ENCODE data around the gene RARRES2.
"Not testable (repeated sequence)": the region's sequence is repeated elsewhere in the genome, so short reads cannot be mapped to it uniquely, and the experiment has no call there.

The RARRES2 gene

GRCh38 chr7:150341263-150342120 is at the start of gene RARRES2:
RARRES2 (minus strand) TSS chr7:150341629; CDS start chr7:150340609, 1,020 bp downstream.
- no peak for DNase-seq

GRCh38 chr7:150390205-150390604 is 48.8 kb upstream of the RARRES2 start:
- DNase-seq: no peak

- no peak for DNase-seq
Measured at GRCh38 chr7:150389532-150389816, 48.0 kb upstream of the RARRES2 start.

- DNase-seq: no peak
Measured at GRCh38 chr7:150388709-150389531, 47.5 kb upstream of the RARRES2 start.

GRCh38 chr7:150388306-150388705 is 46.9 kb upstream of the RARRES2 start:
- DNase-seq: no peak

- not testable (repeated sequence) for DNase-seq
Measured at GRCh38 chr7:150385884-150386283, 44.5 kb upstream of the RARRES2 start.

- no peak for DNase-seq
Measured at GRCh38 chr7:150385302-150385723, 43.9 kb upstream of the RARRES2 start.

- DNase-seq: no peak
Measured at GRCh38 chr7:150384406-150385301, 43.2 kb upstream of the RARRES2 start.

GRCh38 chr7:150383710-150384397 is 42.4 kb upstream of the RARRES2 start:
- no peak for DNase-seq

GRCh38 chr7:150382844-150383225 is 41.4 kb upstream of the RARRES2 start:
- no peak for DNase-seq

- no peak for DNase-seq
Measured at GRCh38 chr7:150382123-150382843, 40.9 kb upstream of the RARRES2 start.

- DNase-seq: no peak
Measured at GRCh38 chr7:150381785-150382122, 40.3 kb upstream of the RARRES2 start.

GRCh38 chr7:150381096-150381495 is 39.7 kb upstream of the RARRES2 start:
- DNase-seq: no peak

GRCh38 chr7:150380463-150380862 is 39.0 kb upstream of the RARRES2 start:
- no peak for DNase-seq

- no peak for DNase-seq
Measured at GRCh38 chr7:150379441-150380379, 38.3 kb upstream of the RARRES2 start.

- peak; percentile 90 for DNase-seq
Measured at GRCh38 chr7:150378853-150379440, 37.5 kb upstream of the RARRES2 start, which contains the start of gene ZNF775. ZNF775 (plus strand) TSS chr7:150379330; CDS start chr7:150388471, 9,141 bp downstream.

- peak; percentile 45 for DNase-seq
Measured at GRCh38 chr7:150378115-150378852, 36.9 kb upstream of the RARRES2 start.

- no peak for DNase-seq
Measured at GRCh38 chr7:150377635-150378034, 36.2 kb upstream of the RARRES2 start.

GRCh38 chr7:150377196-150377595 is 35.8 kb upstream of the RARRES2 start:
- no peak for DNase-seq

All from activated gamma-delta T cell treated with Interleukin-2 at 50 U/mL for 16 hours (primary cell).